Neutrophil (primary cell): ENCODE data around the gene COPS7A.

ENCODE experiments used
- H3K27ac ChIP-seq: fragments of 200-600 bp; sonication (generic); 2 replicates; pipeline ENCODE4 v1.5.1; 2016; ENCODE audit warnings: mild to moderate bottlenecking, moderate library complexity
- H3K27me3 ChIP-seq: fragments of 200-600 bp; sonication (generic); 2 replicates; pipeline ENCODE4 v1.6.0; 2016; ENCODE audit warnings: mild to moderate bottlenecking
- H3K36me3 ChIP-seq: fragments of 200-600 bp; sonication (generic); 2 replicates; pipeline ENCODE4 v1.5.1; 2017
- H3K4me1 ChIP-seq, 2 experiments: fragments of 200-600 bp in 1 of 2; sonication (generic) in 1 of 2; 1 replicate in 1 of 2; 2 replicates in 1 of 2; pipeline versions ENCODE4 v1.5.1 to v1.6.1; 2013 to 2016; ENCODE audit warnings: low read depth in 1 of 2, low read length in 1 of 2, mild to moderate bottlenecking in 1 of 2, moderate library complexity in 1 of 2; ENCODE audit not compliant: control insufficient read depth in 1 of 2, insufficient read depth in 1 of 2
- H3K4me3 ChIP-seq, 2 experiments: fragments of 200-600 bp in 1 of 2; sonication (generic) in 1 of 2; 1 replicate in 1 of 2; 2 replicates in 1 of 2; pipeline ENCODE4 v1.5.1; 2013 to 2016; ENCODE audit warnings: low read depth in 1 of 2, low read length in 1 of 2, mild to moderate bottlenecking in 1 of 2, moderate library complexity in 1 of 2
- H3K9me3 ChIP-seq: fragments of 200-600 bp; sonication (generic); 2 replicates; pipeline ENCODE4 v1.5.1; 2016
- CTCF ChIP-seq: fragments of 200-600 bp; sonication (generic); IDR thresholded peaks from 2 replicates; pipeline ENCODE4 v1.5.1; 2016; ENCODE audit warnings: antibody characterized with exemption

The COPS7A gene

DNA sequence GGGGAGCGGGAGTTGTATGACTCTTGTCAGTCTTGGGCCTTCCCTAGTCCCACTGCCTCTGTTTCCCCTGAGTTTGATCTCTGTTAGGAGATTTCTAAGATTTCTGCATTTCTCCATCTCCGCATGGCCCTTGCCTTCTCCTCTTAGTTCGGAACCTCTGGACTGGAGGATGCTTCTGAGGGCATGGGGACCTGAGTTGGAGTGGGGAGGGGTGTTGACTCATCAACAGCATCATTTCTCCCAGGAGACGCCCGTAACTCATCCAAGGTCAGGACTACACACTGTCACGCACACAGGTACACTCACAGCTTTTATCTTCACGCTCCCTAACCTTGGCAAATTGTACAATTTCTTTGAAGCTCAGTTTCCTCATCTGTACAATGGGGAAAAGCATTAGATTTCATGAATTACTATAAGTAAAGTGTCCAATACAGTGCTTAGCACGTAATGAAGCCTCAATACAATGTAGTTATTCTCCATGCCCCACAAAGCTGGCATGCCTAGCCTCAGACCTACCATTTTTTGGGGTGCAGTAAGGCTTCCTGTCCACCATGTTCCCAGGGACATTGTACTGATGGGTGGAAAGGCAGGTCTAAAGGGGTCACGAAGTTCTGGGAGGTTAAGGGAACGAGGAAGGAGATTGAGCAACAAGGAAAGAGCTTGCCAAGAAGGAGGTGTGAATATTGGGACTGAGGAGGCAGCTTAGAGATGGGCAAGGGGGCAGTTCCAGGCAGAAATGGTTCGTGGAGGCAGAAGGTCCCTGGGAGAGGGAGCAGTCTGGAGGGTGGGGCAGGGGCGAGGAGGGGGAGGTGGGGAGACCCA is 47.9 kb downstream of the COPS7A start:
- Histone ChIP-seq H3K9me3 (no peaks in the 10 kb centered on the region), H3K27ac (no peak overlapping the region), H3K27me3 (peaks cover 98% of the 10 kb centered on the region), H3K36me3 (no peaks in the 10 kb centered on the region), H3K4me3 (no peak overlapping the region), H3K4me1 (peaks cover 7 to 20% of the 10 kb centered on the region in 2 experiments)
- no peak for TF ChIP-seq CTCF

- Histone ChIP-seq H3K4me3 (peak within 1 kb of the TSS in 1 of 2 experiments; percentile 20), H3K4me1 (peaks cover 3 to 18% of the 10 kb centered on the region in 2 experiments), H3K36me3 (no peaks in the 10 kb centered on the region), H3K9me3 (no peaks in the 10 kb centered on the region), H3K27me3 (peaks cover 100% of the 10 kb centered on the region), H3K27ac (no peak within 1 kb of the TSS)
- TF ChIP-seq CTCF, result no peak
These were observed 48.5 kb downstream of the COPS7A start, which contains the start of gene LAG3 for GRCh38 chr12:6772331-6772695. LAG3 (plus strand) TSS chr12:6772520; CDS start chr12:6772853, 333 bp downstream.

DNA sequence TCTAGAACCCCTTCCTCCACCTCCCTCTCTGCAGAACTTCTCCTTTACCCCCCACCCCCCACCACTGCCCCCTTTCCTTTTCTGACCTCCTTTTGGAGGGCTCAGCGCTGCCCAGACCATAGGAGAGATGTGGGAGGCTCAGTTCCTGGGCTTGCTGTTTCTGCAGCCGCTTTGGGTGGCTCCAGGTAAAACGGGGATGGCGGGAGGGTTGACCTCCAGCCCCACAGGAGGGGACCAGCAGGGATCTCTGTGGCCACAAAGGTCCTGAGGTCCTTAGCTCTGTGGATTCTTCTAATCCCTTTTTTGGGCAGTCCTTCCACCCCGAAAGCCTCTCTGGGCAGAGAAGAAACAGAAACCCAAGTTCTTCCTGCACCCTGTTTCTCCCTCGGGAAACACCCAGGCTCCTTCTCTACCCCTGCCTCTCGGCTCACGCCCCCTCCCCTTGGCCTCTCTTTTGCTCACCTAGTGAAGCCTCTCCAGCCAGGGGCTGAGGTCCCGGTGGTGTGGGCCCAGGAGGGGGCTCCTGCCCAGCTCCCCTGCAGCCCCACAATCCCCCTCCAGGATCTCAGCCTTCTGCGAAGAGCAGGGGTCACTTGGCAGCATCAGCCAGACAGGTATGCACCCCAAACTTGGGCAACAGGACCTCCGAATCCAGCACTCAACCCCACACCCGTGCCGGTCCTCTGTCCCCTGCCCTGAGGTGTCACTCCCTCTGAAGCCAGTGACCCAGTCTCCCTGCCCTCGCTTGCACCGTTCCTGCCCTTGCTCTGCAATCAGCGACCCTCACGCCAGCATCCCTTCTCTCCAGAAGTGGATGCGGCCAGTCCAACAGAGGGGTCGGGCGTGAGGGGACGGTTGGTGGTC is 49.1 kb downstream of the COPS7A start:
- no peak for TF ChIP-seq CTCF
- Histone ChIP-seq H3K27me3 (peaks cover 100% of the 10 kb centered on the region), H3K9me3 (no peaks in the 10 kb centered on the region), H3K27ac (no peak overlapping the region), H3K36me3 (no peaks in the 10 kb centered on the region), H3K4me1 (peaks cover 5 to 12% of the 10 kb centered on the region in 2 experiments), H3K4me3 (peak overlapping the region in 1 of 2 experiments; percentile 20)

DNA sequence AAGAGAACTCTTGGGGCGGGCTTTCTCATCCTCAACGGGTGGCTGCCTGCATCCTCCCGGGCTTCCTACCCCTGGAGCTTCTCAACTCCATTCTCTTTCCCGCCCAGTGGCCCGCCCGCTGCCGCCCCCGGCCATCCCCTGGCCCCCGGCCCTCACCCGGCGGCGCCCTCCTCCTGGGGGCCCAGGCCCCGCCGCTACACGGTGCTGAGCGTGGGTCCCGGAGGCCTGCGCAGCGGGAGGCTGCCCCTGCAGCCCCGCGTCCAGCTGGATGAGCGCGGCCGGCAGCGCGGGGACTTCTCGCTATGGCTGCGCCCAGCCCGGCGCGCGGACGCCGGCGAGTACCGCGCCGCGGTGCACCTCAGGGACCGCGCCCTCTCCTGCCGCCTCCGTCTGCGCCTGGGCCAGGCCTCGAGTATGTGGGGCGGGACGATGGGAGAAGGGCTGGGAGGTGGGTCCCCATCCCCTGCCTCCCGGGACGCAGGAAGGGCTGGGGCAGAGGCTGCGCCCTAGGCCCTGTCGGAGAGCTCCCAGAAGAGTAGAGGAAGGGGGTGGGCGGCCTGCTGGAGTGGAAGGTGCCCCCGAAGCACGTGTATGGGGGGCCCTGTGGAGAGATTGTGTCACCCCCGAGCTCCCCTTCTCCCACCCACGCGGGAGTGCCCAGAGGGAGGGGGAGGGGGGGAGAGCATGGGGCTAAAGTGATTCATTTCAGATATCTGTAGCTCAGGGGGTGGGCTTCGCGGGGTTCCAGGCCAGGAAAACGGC is 49.9 kb downstream of the COPS7A start:
- no peak for TF ChIP-seq CTCF
- no peak overlapping the region for H3K4me3 ChIP-seq

GRCh38 chr12:6774499-6775062 is 50.7 kb downstream of the COPS7A start:
- H3K27ac ChIP-seq, result no peak overlapping the region
- no peaks in the 10 kb centered on the region for H3K36me3 ChIP-seq
- H3K9me3 ChIP-seq, result no peaks in the 10 kb centered on the region
- peaks cover 92% of the 10 kb centered on the region for H3K27me3 ChIP-seq
- H3K4me1 ChIP-seq, result peaks cover 18 to 24% of the 10 kb centered on the region in 2 experiments
- no peak overlapping the region for H3K4me3 ChIP-seq
- TF ChIP-seq CTCF, result no peak

More for the DNA sequence above, 49.9 kb downstream of the COPS7A start:
- H3K27ac ChIP-seq, result no peak overlapping the region
- H3K36me3 ChIP-seq, result no peaks in the 10 kb centered on the region
- H3K27me3 ChIP-seq, result peaks cover 100% of the 10 kb centered on the region
- no peaks in the 10 kb centered on the region for H3K9me3 ChIP-seq
- peaks cover 13 to 20% of the 10 kb centered on the region in 2 experiments for H3K4me1 ChIP-seq
